OCI-LY3 (cell line): ENCODE measurements around the gene DCTN3.

Source experiments
- H2AFZ ChIP-seq: fragments of 200-600, 300-600 bp; shearing (Covaris generic); 2 replicates; pipeline ENCODE4 v1.6.0; 2014; ENCODE audit warnings: antibody characterized with exemption, low read depth, low read length
- H3K27ac ChIP-seq: fragments of 200-600, 300-600 bp; sonication (generic); 2 replicates; pipeline ENCODE4 v1.5.1; 2014; ENCODE audit warnings: mild to moderate bottlenecking, low read length, moderate library complexity, mixed read lengths
- H3K27me3 ChIP-seq: fragments of 200-600, 300-600 bp; sonication (generic); 2 replicates; pipeline ENCODE4 v1.6.1; 2014; ENCODE audit warnings: low read depth, low read length, mixed read lengths
- H3K36me3 ChIP-seq: fragments of 200-600, 300-600 bp; sonication (generic); replicated peaks from 2 replicates; pipeline ENCODE3; 2014; ENCODE audit warnings: low read depth, low read length, mixed read lengths
- H3K4me1 ChIP-seq: fragments of 300-600, 200-600 bp; sonication (generic); 2 replicates; pipeline ENCODE4 v1.6.1; 2014; ENCODE audit warnings: low read length, mixed read lengths
- H3K4me2 ChIP-seq: fragments of 200-600, 300-600 bp; sonication (generic); 2 replicates; pipeline ENCODE4 v1.6.1; 2014; ENCODE audit warnings: low read length, mixed read lengths
- H3K4me3 ChIP-seq: fragments of 300-600, 200-600 bp; sonication (generic); 2 replicates; pipeline ENCODE4 v1.5.1; 2014; ENCODE audit warnings: antibody characterized with exemption, mild to moderate bottlenecking, low read length, moderate library complexity
- H3K79me2 ChIP-seq: fragments of 300-600, 200-600 bp; shearing (Covaris generic); 2 replicates; pipeline ENCODE4 v1.6.1; 2014; ENCODE audit warnings: mild to moderate bottlenecking, low read length, mixed read lengths
- H3K9ac ChIP-seq: fragments of 300-600, 200-600 bp; shearing (Covaris generic); 2 replicates; pipeline ENCODE4 v1.6.0; 2014; ENCODE audit warnings: mild to moderate bottlenecking, low read length, moderate library complexity
- H3K9me3 ChIP-seq: fragments of 200-600, 300-600 bp; shearing (Covaris generic); 2 replicates; pipeline ENCODE4 v1.6.1; 2014; ENCODE audit warnings: low read length, mixed read lengths; ENCODE audit not compliant: insufficient read depth
- H4K20me1 ChIP-seq: fragments of 200-600, 300-600 bp; sonication (generic); 2 replicates; pipeline ENCODE4 v1.6.1; 2016; ENCODE audit warnings: low read length, mixed read lengths; ENCODE audit not compliant: insufficient read depth
- EZH2phosphoT487 ChIP-seq: fragments of 200-600 bp; shearing (Covaris generic); IDR thresholded peaks from 2 replicates; pipeline ENCODE4 v1.6.1; 2018; ENCODE audit warnings: antibody characterized with exemption, mixed run types, low read depth
- TF ChIP-seq, protein P1 (sequence below): fragments of 200-600, 300-600 bp; sonication (generic); IDR thresholded peaks from 2 replicates; pipeline ENCODE4 v1.5.1; 2014; ENCODE audit warnings: antibody characterized with exemption, low read length, low read depth

The DCTN3 gene

DNA sequence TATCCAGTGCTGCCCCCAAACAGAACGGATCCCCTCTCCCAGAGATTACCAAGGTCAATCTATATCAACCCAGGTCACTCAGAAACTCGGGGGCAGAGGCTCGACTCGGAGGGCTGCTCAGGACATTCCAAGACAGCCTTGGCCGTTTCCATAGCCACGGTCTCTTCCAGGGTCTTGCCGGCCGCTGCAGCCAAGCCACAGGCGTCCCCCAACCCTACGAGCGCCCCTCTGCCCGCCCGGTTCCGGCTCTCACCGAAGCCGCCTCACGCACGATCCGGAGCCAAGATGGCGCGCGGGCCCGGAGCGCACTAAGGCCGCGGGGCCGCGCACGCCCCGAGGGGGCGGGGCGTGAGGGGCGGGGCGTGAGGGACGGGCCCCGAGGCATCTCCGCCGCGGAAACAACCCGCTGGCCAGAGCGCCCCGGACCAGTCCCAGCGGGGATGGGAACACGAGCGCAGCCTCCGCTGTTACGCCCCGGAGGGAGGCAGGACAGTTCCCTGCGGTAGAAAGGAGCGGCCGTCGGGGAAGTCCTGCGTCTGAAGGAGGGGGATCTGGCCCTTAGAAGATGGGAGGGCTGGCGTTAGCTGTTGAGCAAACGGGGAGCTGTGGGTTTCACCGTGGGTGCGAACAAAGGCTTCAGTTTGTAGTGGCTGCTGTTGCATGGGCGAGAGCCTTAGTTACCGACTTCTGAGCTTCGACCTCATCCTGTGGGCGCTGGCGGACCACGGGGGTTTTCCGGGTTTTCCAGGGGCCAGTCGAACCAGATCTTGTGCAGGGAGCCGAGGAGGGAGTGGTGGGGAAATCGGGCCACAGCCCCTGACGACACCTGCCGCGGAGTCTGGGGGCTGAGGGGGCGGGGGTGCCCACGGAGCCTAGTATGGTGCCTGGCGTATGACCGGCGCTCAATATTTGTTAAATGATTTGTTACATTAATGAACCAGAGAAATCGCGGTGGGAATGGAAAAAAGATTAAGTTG, 8.2 kb downstream of the DCTN3 start, which contains the start of gene RPP25L:
Gene RPP25L (minus strand): TSS at position 287 of the 977 bp plus-strand sequence. CDS start 801 bp downstream, outside the sequence.
- Histone ChIP-seq H2AFZ (peak within 1 kb of the TSS; percentile 86), H4K20me1 (no peaks in the 10 kb centered on the region), H3K4me1 (peaks cover 11% of the 10 kb centered on the region), H3K79me2 (peaks cover 13% of the 10 kb centered on the region), H3K9ac (peak within 1 kb of the TSS; percentile 98), H3K36me3 (peaks cover 10% of the 10 kb centered on the region), H3K4me2 (peak within 1 kb of the TSS; percentile 96), H3K27me3 (no peaks in the 10 kb centered on the region), H3K9me3 (no peaks in the 10 kb centered on the region), H3K4me3 (peak within 1 kb of the TSS; percentile 98), H3K27ac (peak within 1 kb of the TSS; percentile 60)
- TF ChIP-seq, protein P1, sequence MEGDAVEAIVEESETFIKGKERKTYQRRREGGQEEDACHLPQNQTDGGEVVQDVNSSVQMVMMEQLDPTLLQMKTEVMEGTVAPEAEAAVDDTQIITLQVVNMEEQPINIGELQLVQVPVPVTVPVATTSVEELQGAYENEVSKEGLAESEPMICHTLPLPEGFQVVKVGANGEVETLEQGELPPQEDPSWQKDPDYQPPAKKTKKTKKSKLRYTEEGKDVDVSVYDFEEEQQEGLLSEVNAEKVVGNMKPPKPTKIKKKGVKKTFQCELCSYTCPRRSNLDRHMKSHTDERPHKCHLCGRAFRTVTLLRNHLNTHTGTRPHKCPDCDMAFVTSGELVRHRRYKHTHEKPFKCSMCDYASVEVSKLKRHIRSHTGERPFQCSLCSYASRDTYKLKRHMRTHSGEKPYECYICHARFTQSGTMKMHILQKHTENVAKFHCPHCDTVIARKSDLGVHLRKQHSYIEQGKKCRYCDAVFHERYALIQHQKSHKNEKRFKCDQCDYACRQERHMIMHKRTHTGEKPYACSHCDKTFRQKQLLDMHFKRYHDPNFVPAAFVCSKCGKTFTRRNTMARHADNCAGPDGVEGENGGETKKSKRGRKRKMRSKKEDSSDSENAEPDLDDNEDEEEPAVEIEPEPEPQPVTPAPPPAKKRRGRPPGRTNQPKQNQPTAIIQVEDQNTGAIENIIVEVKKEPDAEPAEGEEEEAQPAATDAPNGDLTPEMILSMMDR: no peak
- no peak for TF ChIP-seq EZH2phosphoT487

DNA sequence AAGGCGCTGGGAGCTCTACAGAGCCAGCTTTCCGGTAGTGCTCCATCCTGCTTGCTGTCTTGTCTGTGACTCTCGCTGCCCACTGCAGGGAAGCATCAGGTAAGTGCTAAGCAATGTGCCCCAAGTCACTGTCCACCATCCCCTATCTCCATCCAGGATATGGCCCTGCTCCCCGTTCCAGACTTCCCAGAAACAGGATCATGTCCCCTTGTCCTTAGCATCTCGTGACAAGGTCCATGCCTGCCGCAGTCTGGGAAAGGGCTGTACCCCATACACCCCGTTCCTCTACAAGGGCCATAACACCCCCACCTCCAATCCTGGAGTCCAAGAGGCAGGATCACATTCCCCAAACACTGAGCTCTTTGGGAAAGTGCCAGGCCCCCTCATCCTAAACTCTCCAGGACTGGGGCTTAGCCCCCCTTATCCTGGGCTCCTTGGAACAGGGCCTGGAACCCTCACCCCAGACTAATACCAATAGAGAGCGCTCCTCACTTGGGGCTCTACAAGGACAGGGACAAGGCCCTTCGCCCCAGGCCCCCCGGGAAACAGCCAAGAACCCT, 9.0 kb downstream of the DCTN3 start:
- H3K27me3 ChIP-seq: no peaks in the 10 kb centered on the region
- no peaks in the 10 kb centered on the region for H3K9me3 ChIP-seq
- H3K79me2 ChIP-seq: peaks cover 13% of the 10 kb centered on the region
- peak overlapping the region; percentile 96 for H3K4me2 ChIP-seq
- no peak for TF ChIP-seq EZH2phosphoT487
- TF ChIP-seq, protein P1: peak; percentile 25; the same call in 1 of the 2 replicates
- peak overlapping the region; percentile 98 for H3K9ac ChIP-seq
- H3K4me1 ChIP-seq: peaks cover 11% of the 10 kb centered on the region
- peak overlapping the region; percentile 86 for H2AFZ ChIP-seq
- peak overlapping the region; percentile 98 for H3K4me3 ChIP-seq
- no peaks in the 10 kb centered on the region for H4K20me1 ChIP-seq
- peak overlapping the region; percentile 60 for H3K27ac ChIP-seq
- peaks cover 10% of the 10 kb centered on the region for H3K36me3 ChIP-seq

DNA sequence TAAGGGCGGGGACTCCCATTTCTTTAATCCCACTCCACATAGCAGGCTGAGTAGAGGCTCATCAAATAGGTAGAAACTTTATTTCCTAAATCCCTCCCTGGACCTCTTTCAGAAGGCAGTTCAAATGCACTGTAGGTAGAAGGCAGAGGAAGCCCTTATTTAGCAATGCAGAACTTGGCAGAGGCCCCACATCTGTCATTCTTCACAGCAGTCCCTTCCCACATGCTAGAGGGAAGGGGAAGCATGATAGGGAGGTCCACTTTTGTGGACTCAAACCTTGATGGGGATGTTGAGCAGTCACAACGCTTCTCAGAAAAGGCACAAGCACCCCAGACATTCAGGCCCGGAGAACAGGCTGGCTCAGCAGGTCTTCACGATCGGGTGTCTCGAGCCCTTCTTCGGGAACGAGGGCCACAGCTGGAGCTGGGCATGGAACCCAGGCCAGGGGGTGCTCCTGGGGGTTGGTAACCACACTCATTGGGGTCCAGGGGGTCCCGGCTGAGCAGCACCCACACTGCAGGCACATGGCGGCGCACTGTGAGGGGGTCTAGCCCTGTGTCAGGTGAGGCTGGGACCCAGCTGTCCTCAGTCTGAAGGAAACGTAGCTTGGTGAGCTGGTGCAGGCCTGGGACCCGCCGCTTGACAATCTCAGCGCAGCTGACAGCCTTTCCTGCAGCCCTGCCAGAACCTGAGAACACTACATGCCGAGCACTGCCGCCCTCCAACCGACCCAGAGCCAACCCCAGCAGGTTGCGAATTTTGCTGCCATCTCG, 9.7 kb downstream of the DCTN3 start:
- Histone ChIP-seq H3K9me3 (no peaks in the 10 kb centered on the region), H3K4me2 (peak overlapping the region; percentile 96), H3K36me3 (peaks cover 10% of the 10 kb centered on the region), H3K27ac (no peak overlapping the region), H2AFZ (no peak overlapping the region), H3K9ac (peak overlapping the region; percentile 98; the same call in 1 of the 2 replicates), H3K27me3 (no peaks in the 10 kb centered on the region), H3K79me2 (peaks cover 13% of the 10 kb centered on the region), H4K20me1 (no peaks in the 10 kb centered on the region), H3K4me3 (peak overlapping the region; percentile 98), H3K4me1 (peaks cover 11% of the 10 kb centered on the region)
- TF ChIP-seq, protein P1: no peak
- TF ChIP-seq EZH2phosphoT487: no peak
